HepG2 (cell line): ENCODE measurements around the gene STK32C. TPM values are rescaled to one million over a fixed set of nuclear protein-coding genes. Genes with fewer than 3 reads are reported as not detected.

Source experiments
- ATAC-seq: fragments of 200-7000 bp; cut with Tn5 transposase; 3 replicates; pipeline ENCODE4 v1.9.1; 2020; ENCODE audit warnings: mild to moderate bottlenecking, moderate library complexity
- BruUV-seq: library from RNA; stranded (reverse); fragments of 400-500 nt; replicated peaks from 2 replicates; lab custom pipeline; 2021; lab: Mats Ljungman, UMichigan
- CTCF ChIA-PET: fragments of 300-600 bp; formaldehyde crosslinking; extraction: SDS; loops from one replicate; lab custom pipeline; 2021; ENCODE audit warnings: low total read pairs, inconsistent platforms, low intra/inter-chr PET ratio; lab: Yijun Ruan, JAX
- POLR2A ChIA-PET: fragments of 350-600 bp; sonication (Branson Sonifier 250); formaldehyde crosslinking; loops from one replicate; lab custom pipeline; 2020; ENCODE audit warnings: antibody characterized with exemption, inconsistent platforms; lab: Yijun Ruan, JAX
- DNase-seq: peaks from one replicate; pipeline ENCODE4 v3.0.0-alpha.2; 2015; ENCODE audit warnings: low spot score
- FAIRE-seq: peaks from 3 replicates; lab custom pipeline; 2011; peaks lifted over from hg19 to GRCh38; lab: Jason Lieb, UNC
- H2AFZ ChIP-seq: one replicate; pipeline ENCODE4 v1.6.1; 2011; ENCODE audit warnings: low read length, inconsistent platforms
- H3K27ac ChIP-seq: fragments of 300-600 bp; 3 replicates; pipeline ENCODE4 v1.8.0; 2011; ENCODE audit warnings: mixed run types, mild to moderate bottlenecking, mixed read lengths, low read length, inconsistent platforms; ENCODE audit not compliant: insufficient read depth; ENCODE audit errors: extremely low read length
- H3K27me3 ChIP-seq, 2 experiments: fragments of 200-600 bp in 1 of 2; 2 replicates in 1 of 2; 3 replicates in 1 of 2; pipeline versions ENCODE4 v1.6.0 to v1.8.0; 2011; ENCODE audit warnings: low read length in 2 of 2, mild to moderate bottlenecking in 2 of 2, moderate library complexity in 2 of 2, inconsistent platforms in 1 of 2; ENCODE audit not compliant: insufficient read depth in 2 of 2, control insufficient read depth in 1 of 2
- H3K36me3 ChIP-seq, 2 experiments: fragments of 200-600 bp in 1 of 2; replicated peaks in 1 of 2; 2 replicates in 1 of 2; 3 replicates in 1 of 2; pipeline versions ENCODE4 v1.5.1 to v1.8.0; 2011; ENCODE audit warnings: low read length in 2 of 2, inconsistent platforms in 1 of 2; ENCODE audit not compliant: insufficient read depth in 2 of 2, control insufficient read depth in 1 of 2
- H3K4me1 ChIP-seq: 2 replicates; pipeline ENCODE4 v1.5.1; 2012; ENCODE audit warnings: low read length, inconsistent platforms; ENCODE audit not compliant: insufficient read depth
- H3K4me2 ChIP-seq: 2 replicates; pipeline ENCODE4 v1.6.0; 2011; ENCODE audit warnings: low read depth, low read length, inconsistent platforms
- H3K4me3 ChIP-seq, 3 experiments: fragments of 200-600 bp in 1 of 3; sonication (generic), shearing (Covaris generic) in 1 of 3; replicated peaks in 1 of 3; 2 replicates each; pipeline ENCODE4 v1.5.1; 2011 to 2016; ENCODE audit warnings: low read length in 3 of 3, inconsistent platforms in 2 of 3, low read depth in 2 of 3, mild to moderate bottlenecking in 2 of 3, control low read depth in 1 of 3, mixed read lengths in 1 of 3; ENCODE audit not compliant: insufficient read depth in 1 of 3
- H3K79me2 ChIP-seq: one replicate; pipeline ENCODE4 v1.6.1; 2011; ENCODE audit warnings: low read length, inconsistent platforms; ENCODE audit not compliant: insufficient read depth
- H3K9ac ChIP-seq: 2 replicates; pipeline ENCODE4 v1.6.0; 2011; ENCODE audit warnings: mild to moderate bottlenecking, low read depth, low read length, inconsistent platforms; ENCODE audit not compliant: insufficient read depth
- H3K9me3 ChIP-seq: 2 replicates; pipeline ENCODE4 v1.5.1; 2012; ENCODE audit warnings: mild to moderate bottlenecking, low read length
- H4K20me1 ChIP-seq: 2 replicates; pipeline ENCODE4 v1.6.0; 2011; ENCODE audit warnings: inconsistent platforms, mild to moderate bottlenecking, low read length, moderate library complexity; ENCODE audit not compliant: insufficient read depth
- AGO1 ChIP-seq: fragments of 200-400 bp; formaldehyde crosslinking; IDR thresholded peaks from 2 replicates; pipeline ENCODE4 v1.6.1; 2017; ENCODE audit warnings: mild to moderate bottlenecking, low read depth, low read length, moderate library complexity; ENCODE audit not compliant: poor library complexity, severe bottlenecking
- ATF6 ChIP-seq: sonication (generic); formaldehyde crosslinking; conservative IDR thresholded peaks from 2 replicates; pipeline ENCODE4 v1.4.0; 2020; ENCODE audit warnings: missing genetic modification reagents
- CCDC6 ChIP-seq: sonication (generic); formaldehyde crosslinking; IDR thresholded peaks from 2 replicates; pipeline ENCODE4 v1.8.1; 2022; ENCODE audit warnings: mild to moderate bottlenecking, missing genetic modification reagents, moderate library complexity
- CSRNP1 ChIP-seq: sonication (generic); formaldehyde crosslinking; IDR thresholded peaks from 2 replicates; pipeline ENCODE4 v1.8.1; 2023; ENCODE audit warnings: mild to moderate bottlenecking, missing genetic modification reagents
- MED1 ChIP-seq: sonication (generic); formaldehyde crosslinking; IDR thresholded peaks from 2 replicates; pipeline ENCODE4 v1.4.0; 2020; ENCODE audit warnings: missing genetic modification reagents
- TEAD3 ChIP-seq: optimal IDR thresholded peaks from 2 replicates; pipeline ENCODE3; 2016; ENCODE audit warnings: borderline replicate concordance
- ZNF678 ChIP-seq: sonication (generic); formaldehyde crosslinking; IDR thresholded peaks from 2 replicates; pipeline ENCODE4 v1.4.0; 2020; ENCODE audit warnings: mild to moderate bottlenecking, missing genetic modification reagents
- ZNF709 ChIP-seq: sonication (generic); formaldehyde crosslinking; IDR thresholded peaks from 2 replicates; pipeline ENCODE4 v1.5.0; 2020; ENCODE audit warnings: mild to moderate bottlenecking, missing genetic modification reagents
- ZNF792 ChIP-seq: IDR thresholded peaks from 2 replicates; pipeline ENCODE4 v1.6.1; 2016
- ZNF850 ChIP-seq: sonication (generic); formaldehyde crosslinking; conservative IDR thresholded peaks from 2 replicates; pipeline ENCODE4 v1.9.0; 2021; ENCODE audit warnings: mild to moderate bottlenecking, missing genetic modification reagents
- ZNF883 ChIP-seq: sonication (generic); formaldehyde crosslinking; IDR thresholded peaks from 2 replicates; pipeline ENCODE4 v1.5.1; 2020; ENCODE audit warnings: mild to moderate bottlenecking, missing genetic modification reagents; ENCODE audit errors: not compliant biosample characterization
- ZSCAN5A ChIP-seq: sonication (generic); formaldehyde crosslinking; IDR thresholded peaks from 2 replicates; pipeline ENCODE4 v1.8.0; 2022; ENCODE audit warnings: mild to moderate bottlenecking, missing genetic modification reagents, borderline replicate concordance
- WGBS: methylation state at CpG from one replicate; pipeline ENCODE4 v1.1.6; 2017; ENCODE audit warnings: low lambda C conversion rate; 5-methylcytosine and 5-hydroxymethylcytosine counted together
- in situ Hi-C: cut with HindIII; loops from 2 replicates; pipeline ENCODE4 v1.10.0; 2017; ENCODE audit warnings: low pct_unique_long_range_greater_than_20kb; ENCODE audit not compliant: extremely low pct_ligation_motif_present
- intact Hi-C: fragments of 100-400 bp; cut with micrococcal nuclease; formaldehyde crosslinking; loops from one replicate; pipeline ENCODE4 v1.10.0; 2022; ENCODE audit not compliant: unreplicated experiment
- polyA plus RNA-seq, 8 experiments: library from polyadenylated mRNA; depleted of rRNA in 3 of 8; stranded (reverse) in 7 of 8; unstranded in 1 of 8; fragments of >200 nt; fragmentation: Illumina TruSeq in 4 of 8; extraction: Trizol in 4 of 8; gene quantifications; 2 replicates each; pipeline versions ENCODE4 v1.2.1 to v1.2.3, GENCODE V29; 2011 to 2016; ENCODE audit warnings: low read depth in 4 of 8, missing spikeins in 1 of 8, mixed read lengths in 1 of 8; ENCODE audit not compliant: insufficient read depth in 1 of 8
- total RNA-seq, 5 experiments: library from RNA; depleted of rRNA; stranded (reverse); fragments of >200 nt; fragmentation: Illumina TruSeq; extraction: Trizol; gene quantifications; 2 replicates each; pipeline ENCODE4 v1.2.3, GENCODE V29; 2016; ENCODE audit warnings: low read depth in 1 of 5

The STK32C gene
- total and polyA plus RNA-seq, 2 of the 13 experiments (the other 11 are each of a cell fraction or from before 2014, with no cell fraction given): 10.9 to 19.4 TPM

DNA sequence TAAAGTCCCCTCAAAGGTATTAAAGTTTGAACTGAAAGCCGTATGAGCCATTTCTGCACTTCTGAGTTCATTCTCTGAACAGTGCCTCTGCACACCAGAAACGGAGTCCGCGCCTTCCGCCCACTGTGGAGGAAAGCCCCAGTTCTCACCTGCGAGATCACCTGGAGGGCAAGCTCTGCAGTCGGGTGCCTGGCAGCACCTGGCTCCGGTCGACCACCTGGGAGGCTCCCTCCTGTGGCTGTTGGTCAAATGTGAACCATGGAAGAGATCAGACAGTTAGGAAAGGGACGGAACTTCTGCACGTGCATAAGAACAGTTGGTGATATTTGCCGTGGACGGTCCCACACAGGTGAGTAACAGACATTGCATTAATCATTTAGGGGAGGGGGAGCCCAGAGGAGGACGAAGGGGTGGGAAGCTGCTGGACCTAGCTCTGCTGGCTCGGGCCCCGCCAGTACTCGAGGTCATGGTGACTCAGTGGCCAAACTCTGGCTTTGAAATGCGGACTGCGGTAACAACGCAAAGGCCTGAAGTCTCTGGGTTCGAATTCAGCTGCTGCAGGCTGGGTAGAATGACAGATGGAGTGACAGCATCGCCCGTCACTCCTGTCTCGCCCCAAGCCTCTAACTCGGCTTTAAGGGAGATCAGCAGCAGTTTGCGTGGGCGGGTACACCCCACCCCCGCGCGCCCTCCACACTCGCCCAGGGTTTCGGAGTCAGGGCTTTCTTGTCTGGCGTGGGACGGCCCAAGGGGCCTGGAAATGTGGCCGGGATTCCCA, 122.7 kb downstream of the STK32C start:
- Histone ChIP-seq H3K36me3 (no peaks in the 10 kb centered on the region), H3K27me3 (peaks cover 4 to 47% of the 10 kb centered on the region in 2 experiments), H3K9ac (no peak overlapping the region), H3K4me3 (no peak overlapping the region), H4K20me1 (peaks cover 18% of the 10 kb centered on the region), H3K27ac (no peak overlapping the region), H3K4me2 (no peak overlapping the region), H3K4me1 (peaks cover 43% of the 10 kb centered on the region), H3K9me3 (no peaks in the 10 kb centered on the region)
- no peak for ATAC-seq
- intact Hi-C loops (no loop called here), in situ Hi-C loops (no loop called here)
- BruUV-seq: no TSS peak
- no peak for DNase-seq
- POLR2A ChIA-PET: no interaction called here
- TF ChIP-seq ZSCAN5A (CRISPR knock-in tag) (no peak), AGO1 (peak; percentile 9), CCDC6 (CRISPR knock-in tag) (0 out of 2 replicates have a peak, but pooled peaks have one; percentile 9)
- TF ChIP-seq, all 625 proteins: peak for 2
- Histone ChIP-seq H2AFZ (no peak overlapping the region), H3K79me2 (no peaks in the 10 kb centered on the region)
- 57% methylated on average over 32 of the region's 35 CpGs for WGBS
- CTCF ChIA-PET: no interaction called here
- FAIRE-seq: no peak

DNA sequence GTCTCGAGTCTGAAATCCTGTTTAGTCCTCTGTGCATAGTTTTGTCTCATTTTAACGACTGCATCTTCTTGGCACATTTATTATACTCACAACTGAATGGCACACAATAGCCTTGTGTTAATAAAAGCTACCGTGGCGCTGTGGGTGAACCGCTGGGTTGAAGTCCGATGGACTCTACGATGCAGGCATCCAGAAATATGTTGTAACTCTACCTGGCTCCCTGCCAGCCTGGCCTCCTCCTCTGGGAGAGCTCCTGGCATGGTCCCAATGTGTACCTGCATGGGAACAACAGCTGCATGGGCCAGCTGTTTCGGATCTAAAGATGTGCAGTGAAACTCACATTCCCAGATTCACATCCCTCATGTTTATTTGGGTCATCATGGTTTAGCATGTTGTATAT, 124.7 kb downstream of the STK32C start:
- no peaks in the 10 kb centered on the region for H3K79me2 ChIP-seq
- H3K9me3 ChIP-seq: no peaks in the 10 kb centered on the region
- 0% methylated on average over 8 of the region's 8 CpGs for whole genome bisulfite sequencing
- H4K20me1 ChIP-seq: peaks cover 4% of the 10 kb centered on the region
- DNase-seq (peak; percentile 90), ATAC-seq (peak; percentile 61), FAIRE-seq (peak; percentile 90)
- BruUV-seq: no TSS peak
- peaks cover 3 to 40% of the 10 kb centered on the region in 2 experiments for H3K27me3 ChIP-seq
- ChIA-PET CTCF (no interaction called here), POLR2A (interaction anchor here (1.2 kb wide), 1 partner anchor 125 kb away, joined by 3 read pairs; the partner anchor contains the start of gene STK32C)
- no peak overlapping the region for H3K4me3 ChIP-seq
- no peak overlapping the region for H3K9ac ChIP-seq
- no peaks in the 10 kb centered on the region for H3K36me3 ChIP-seq
- intact Hi-C loops (no loop called here), in situ Hi-C loops (no loop called here)
- no peak overlapping the region for H2AFZ ChIP-seq
- H3K4me2 ChIP-seq: peak overlapping the region; percentile 51
- H3K4me1 ChIP-seq: peaks cover 58% of the 10 kb centered on the region
- H3K27ac ChIP-seq: peak overlapping the region; percentile 41
- TF ChIP-seq MED1 (CRISPR knock-in tag): peak; percentile 38; the same call in 1 of the 2 replicates
- no peak for TF ChIP-seq ZNF883 (CRISPR knock-in tag)
- TF ChIP-seq TEAD3 (CRISPR knock-in tag): peak; percentile 70
- no peak for TF ChIP-seq ZNF678 (CRISPR knock-in tag)
- no peak for TF ChIP-seq ZNF792 (CRISPR knock-in tag)
- no peak for TF ChIP-seq CSRNP1 (CRISPR knock-in tag)
- no peak for TF ChIP-seq ZNF850 (CRISPR knock-in tag)
- TF ChIP-seq ATF6 (CRISPR knock-in tag): no peak
- TF ChIP-seq ZNF709 (CRISPR knock-in tag): no peak
